MM.1S (cell line): ENCODE data around the gene PRPF19.

ENCODE experiments used
- EZH2 ChIP-seq: fragments of 300-600 bp; sonication (generic); optimal IDR thresholded peaks from 2 replicates; pipeline ENCODE3; 2017; ENCODE audit warnings: low read depth, mild to moderate bottlenecking, antibody characterized with exemption, low read length, mixed read lengths
- EZH2phosphoT487 ChIP-seq: fragments of 300-600 bp; sonication (generic); IDR thresholded peaks from 2 replicates; pipeline ENCODE4 v1.6.1; 2018; ENCODE audit warnings: antibody characterized with exemption, low read length
- TF ChIP-seq, protein P1 (sequence below): fragments of 300-600 bp; sonication (generic); IDR thresholded peaks from 2 replicates; pipeline ENCODE4 v1.5.1; 2016; ENCODE audit warnings: antibody characterized with exemption, low read length, mixed read lengths

DNA sequence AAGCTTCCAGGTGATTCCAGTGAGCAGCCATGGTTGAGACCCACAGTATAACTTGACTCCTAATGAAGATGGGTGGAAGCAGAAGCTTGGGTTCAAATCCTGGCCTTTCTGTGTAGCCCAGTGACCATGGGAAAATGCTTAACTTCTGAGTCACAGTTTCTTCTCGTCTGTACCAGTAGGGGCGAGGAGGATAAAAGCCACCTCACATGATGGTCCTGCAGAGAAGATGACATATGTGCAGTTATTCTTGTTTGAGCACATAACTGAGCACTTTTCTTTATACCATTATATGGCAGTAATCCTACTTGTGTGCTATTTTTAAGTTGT, 12.5 kb upstream of the PRPF19 start:
- TF ChIP-seq, protein P1, sequence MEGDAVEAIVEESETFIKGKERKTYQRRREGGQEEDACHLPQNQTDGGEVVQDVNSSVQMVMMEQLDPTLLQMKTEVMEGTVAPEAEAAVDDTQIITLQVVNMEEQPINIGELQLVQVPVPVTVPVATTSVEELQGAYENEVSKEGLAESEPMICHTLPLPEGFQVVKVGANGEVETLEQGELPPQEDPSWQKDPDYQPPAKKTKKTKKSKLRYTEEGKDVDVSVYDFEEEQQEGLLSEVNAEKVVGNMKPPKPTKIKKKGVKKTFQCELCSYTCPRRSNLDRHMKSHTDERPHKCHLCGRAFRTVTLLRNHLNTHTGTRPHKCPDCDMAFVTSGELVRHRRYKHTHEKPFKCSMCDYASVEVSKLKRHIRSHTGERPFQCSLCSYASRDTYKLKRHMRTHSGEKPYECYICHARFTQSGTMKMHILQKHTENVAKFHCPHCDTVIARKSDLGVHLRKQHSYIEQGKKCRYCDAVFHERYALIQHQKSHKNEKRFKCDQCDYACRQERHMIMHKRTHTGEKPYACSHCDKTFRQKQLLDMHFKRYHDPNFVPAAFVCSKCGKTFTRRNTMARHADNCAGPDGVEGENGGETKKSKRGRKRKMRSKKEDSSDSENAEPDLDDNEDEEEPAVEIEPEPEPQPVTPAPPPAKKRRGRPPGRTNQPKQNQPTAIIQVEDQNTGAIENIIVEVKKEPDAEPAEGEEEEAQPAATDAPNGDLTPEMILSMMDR: no peak
- TF ChIP-seq EZH2 (no peak), EZH2phosphoT487 (no peak)
